ENCODE data around the gene HOXC11.

DNA sequence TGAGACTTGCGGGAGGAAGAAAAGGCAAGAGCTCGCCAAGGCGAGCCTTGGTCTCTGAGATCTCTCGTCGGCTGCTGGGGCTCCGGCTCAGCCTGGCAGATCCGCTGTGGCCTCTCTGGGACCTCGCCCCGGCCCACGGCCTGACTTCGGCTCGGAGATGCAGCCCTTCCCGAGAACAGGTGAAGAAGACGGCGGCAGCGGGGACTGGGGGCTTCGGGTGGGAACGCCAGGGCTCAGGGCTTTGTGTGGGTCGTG is 21.0 kb downstream of the HOXC11 start:
- TF ChIP-seq, protein P1, sequence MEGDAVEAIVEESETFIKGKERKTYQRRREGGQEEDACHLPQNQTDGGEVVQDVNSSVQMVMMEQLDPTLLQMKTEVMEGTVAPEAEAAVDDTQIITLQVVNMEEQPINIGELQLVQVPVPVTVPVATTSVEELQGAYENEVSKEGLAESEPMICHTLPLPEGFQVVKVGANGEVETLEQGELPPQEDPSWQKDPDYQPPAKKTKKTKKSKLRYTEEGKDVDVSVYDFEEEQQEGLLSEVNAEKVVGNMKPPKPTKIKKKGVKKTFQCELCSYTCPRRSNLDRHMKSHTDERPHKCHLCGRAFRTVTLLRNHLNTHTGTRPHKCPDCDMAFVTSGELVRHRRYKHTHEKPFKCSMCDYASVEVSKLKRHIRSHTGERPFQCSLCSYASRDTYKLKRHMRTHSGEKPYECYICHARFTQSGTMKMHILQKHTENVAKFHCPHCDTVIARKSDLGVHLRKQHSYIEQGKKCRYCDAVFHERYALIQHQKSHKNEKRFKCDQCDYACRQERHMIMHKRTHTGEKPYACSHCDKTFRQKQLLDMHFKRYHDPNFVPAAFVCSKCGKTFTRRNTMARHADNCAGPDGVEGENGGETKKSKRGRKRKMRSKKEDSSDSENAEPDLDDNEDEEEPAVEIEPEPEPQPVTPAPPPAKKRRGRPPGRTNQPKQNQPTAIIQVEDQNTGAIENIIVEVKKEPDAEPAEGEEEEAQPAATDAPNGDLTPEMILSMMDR (IDR thresholded peaks at IDR 0.05; ENCODE audit: low read depth, low read length): no peak
- TF ChIP-seq POLR2A (IDR thresholded peaks at IDR 0.05; ENCODE audit: extremely low read depth, insufficient read length): no peak
- TF ChIP-seq, protein P2, sequence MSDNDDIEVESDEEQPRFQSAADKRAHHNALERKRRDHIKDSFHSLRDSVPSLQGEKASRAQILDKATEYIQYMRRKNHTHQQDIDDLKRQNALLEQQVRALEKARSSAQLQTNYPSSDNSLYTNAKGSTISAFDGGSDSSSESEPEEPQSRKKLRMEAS (IDR thresholded peaks at IDR 0.05; ENCODE audit: low read depth, low read length): no peak
